ENCODE measurements around the gene TBC1D4. TPM values are rescaled to one million over a fixed set of nuclear protein-coding genes. Genes with fewer than 3 reads are reported as not detected.

TBC1D4 gene
- total RNA-seq, 3 donors from 2014 or later: 33.3 to 52.8 (median 40.6) TPM

- no peak overlapping the region for H3K27ac ChIP-seq
- no peaks in the 10 kb centered on the region for H3K36me3 ChIP-seq
- TF ChIP-seq CTCF (IDR thresholded peaks at IDR 0.05) (no peak), POLR2A (IDR thresholded peaks at IDR 0.05) (no peak), POLR2AphosphoS5 (IDR thresholded peaks at IDR 0.05) (no peak)
- intact Hi-C loops (cut with DNase I; ENCODE audit: low total_unique reads): no loop called here
- no peak for DNase-seq (ENCODE audit: low spot score in 2 of 2)
- no peak overlapping the region for H3K4me3 ChIP-seq
- H3K4me1 ChIP-seq: no peaks in the 10 kb centered on the region
- H3K27me3 ChIP-seq: no peaks in the 10 kb centered on the region
- no peaks in the 10 kb centered on the region for H3K9me3 ChIP-seq
Observed at GRCh38 chr13:75461314-75461713, 20.7 kb downstream of the TBC1D4 start.

GRCh38 chr13:75460644-75461043 lies 21.3 kb downstream of the TBC1D4 start:
- Histone ChIP-seq H3K4me3 (no peak overlapping the region), H3K4me1 (no peaks in the 10 kb centered on the region), H3K36me3 (no peaks in the 10 kb centered on the region), H3K9me3 (no peaks in the 10 kb centered on the region), H3K27ac (peak overlapping the region in 1 of 2 donors; percentile 83), H3K27me3 (no peaks in the 10 kb centered on the region)
- DNase-seq (ENCODE audit: low spot score in 2 of 2): no peak
- TF ChIP-seq POLR2A (IDR thresholded peaks at IDR 0.05) (no peak), CTCF (IDR thresholded peaks at IDR 0.05) (no peak), POLR2AphosphoS5 (IDR thresholded peaks at IDR 0.05) (no peak)
- intact Hi-C loops (cut with DNase I; ENCODE audit: low total_unique reads): no loop called here

GRCh38 chr13:75458696-75459422 lies 23.1 kb downstream of the TBC1D4 start:
- intact Hi-C loops (cut with DNase I; ENCODE audit: low total_unique reads): no loop called here
- H3K36me3 ChIP-seq: no peaks in the 10 kb centered on the region
- H3K4me3 ChIP-seq: no peak overlapping the region
- peak overlapping the region; percentile 74 to 83 for H3K27ac ChIP-seq
- H3K27me3 ChIP-seq: no peaks in the 10 kb centered on the region
- H3K4me1 ChIP-seq: no peaks in the 10 kb centered on the region
- DNase-seq (ENCODE audit: low spot score in 2 of 2): peak; percentile 57 to 85
- no peak for TF ChIP-seq CTCF (IDR thresholded peaks at IDR 0.05)
- peak in 2 of 3 donors; percentile 52 to 76 for TF ChIP-seq POLR2AphosphoS5 (IDR thresholded peaks at IDR 0.05)
- H3K9me3 ChIP-seq: no peaks in the 10 kb centered on the region

- H3K9me3 ChIP-seq: no peaks in the 10 kb centered on the region
- DNase-seq (ENCODE audit: low spot score in 2 of 2): no peak
- no peaks in the 10 kb centered on the region for H3K27me3 ChIP-seq
- no peaks in the 10 kb centered on the region for H3K4me1 ChIP-seq
- no peak overlapping the region for H3K4me3 ChIP-seq
- intact Hi-C loops (cut with DNase I; ENCODE audit: low total_unique reads): no loop called here
- no peaks in the 10 kb centered on the region for H3K36me3 ChIP-seq
- H3K27ac ChIP-seq: peak overlapping the region in 1 of 2 donors; percentile 1
- TF ChIP-seq POLR2A (IDR thresholded peaks at IDR 0.05) (no peak), CTCF (IDR thresholded peaks at IDR 0.05) (no peak), POLR2AphosphoS5 (IDR thresholded peaks at IDR 0.05) (no peak)
Observed at GRCh38 chr13:75455962-75456361, 26.0 kb downstream of the TBC1D4 start.

GRCh38 chr13:75454497-75454896 lies 27.5 kb downstream of the TBC1D4 start:
- no peak for DNase-seq (ENCODE audit: low spot score in 2 of 2)
- Histone ChIP-seq H3K36me3 (no peaks in the 10 kb centered on the region), H3K27ac (no peak overlapping the region), H3K4me3 (no peak overlapping the region), H3K9me3 (no peaks in the 10 kb centered on the region), H3K27me3 (no peaks in the 10 kb centered on the region), H3K4me1 (no peaks in the 10 kb centered on the region)
- intact Hi-C loops (cut with DNase I; ENCODE audit: low total_unique reads): no loop called here
- TF ChIP-seq CTCF (IDR thresholded peaks at IDR 0.05) (no peak), POLR2A (IDR thresholded peaks at IDR 0.05) (no peak), POLR2AphosphoS5 (IDR thresholded peaks at IDR 0.05) (no peak)
